ENCODE data around the gene KLRC1.
"Not testable (repeated sequence)": the region's sequence is repeated elsewhere in the genome, so short reads cannot be mapped to it uniquely, and the experiment has no call there.

Gene KLRC1

DNA sequence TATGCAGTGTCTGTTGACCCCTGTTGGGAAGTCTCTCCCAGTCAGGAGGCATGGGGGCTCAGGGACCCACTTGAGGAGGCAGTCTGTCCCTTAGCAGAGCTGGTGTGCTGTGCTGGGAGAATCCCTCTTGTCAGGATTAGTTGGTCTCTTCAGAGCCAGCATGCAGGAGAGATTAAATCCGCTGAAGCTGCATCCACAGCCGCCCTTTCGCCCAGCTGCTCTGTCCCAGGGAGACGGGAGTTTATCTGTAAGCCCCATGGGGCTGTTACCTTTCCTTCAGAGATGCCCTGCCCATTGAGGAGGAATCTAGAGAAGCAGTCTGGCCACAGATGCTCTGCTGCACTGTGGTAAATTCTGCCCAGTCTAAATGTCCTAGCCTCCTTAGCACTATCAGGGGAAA is 13.1 kb upstream of the KLRC1 start:
- TF ChIP-seq, protein P1, sequence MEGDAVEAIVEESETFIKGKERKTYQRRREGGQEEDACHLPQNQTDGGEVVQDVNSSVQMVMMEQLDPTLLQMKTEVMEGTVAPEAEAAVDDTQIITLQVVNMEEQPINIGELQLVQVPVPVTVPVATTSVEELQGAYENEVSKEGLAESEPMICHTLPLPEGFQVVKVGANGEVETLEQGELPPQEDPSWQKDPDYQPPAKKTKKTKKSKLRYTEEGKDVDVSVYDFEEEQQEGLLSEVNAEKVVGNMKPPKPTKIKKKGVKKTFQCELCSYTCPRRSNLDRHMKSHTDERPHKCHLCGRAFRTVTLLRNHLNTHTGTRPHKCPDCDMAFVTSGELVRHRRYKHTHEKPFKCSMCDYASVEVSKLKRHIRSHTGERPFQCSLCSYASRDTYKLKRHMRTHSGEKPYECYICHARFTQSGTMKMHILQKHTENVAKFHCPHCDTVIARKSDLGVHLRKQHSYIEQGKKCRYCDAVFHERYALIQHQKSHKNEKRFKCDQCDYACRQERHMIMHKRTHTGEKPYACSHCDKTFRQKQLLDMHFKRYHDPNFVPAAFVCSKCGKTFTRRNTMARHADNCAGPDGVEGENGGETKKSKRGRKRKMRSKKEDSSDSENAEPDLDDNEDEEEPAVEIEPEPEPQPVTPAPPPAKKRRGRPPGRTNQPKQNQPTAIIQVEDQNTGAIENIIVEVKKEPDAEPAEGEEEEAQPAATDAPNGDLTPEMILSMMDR (conservative IDR thresholded peaks at IDR 0.05; ENCODE audit: low read depth, low read length): no peak
- DNase-seq (ENCODE audit: low read depth): no peak
- H3K4me3 ChIP-seq (ENCODE audit: low read depth, low read length): no peak overlapping the region

DNA sequence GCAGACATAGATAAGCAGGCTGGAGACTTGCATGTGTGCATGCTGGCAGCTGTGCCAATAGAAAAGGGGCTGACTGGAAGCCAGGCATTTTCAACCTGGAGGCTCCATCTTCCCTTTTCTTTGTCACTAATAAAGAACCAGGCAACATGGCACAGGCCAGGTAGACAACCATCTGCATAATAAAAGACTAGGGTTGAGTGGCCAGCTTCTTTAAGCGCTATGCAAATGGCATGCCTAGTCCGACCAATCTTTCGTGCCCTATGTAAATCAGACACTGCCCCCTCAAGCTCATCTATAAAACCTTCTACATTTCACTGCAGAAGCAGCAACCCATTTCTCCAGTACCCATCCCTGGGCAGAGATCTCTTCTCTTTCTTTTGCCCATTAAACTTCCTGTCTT is 4.6 kb upstream of the KLRC1 start:
- H3K4me3 ChIP-seq (ENCODE audit: low read depth, low read length): no peak overlapping the region
- TF ChIP-seq, protein P1 (conservative IDR thresholded peaks at IDR 0.05; ENCODE audit: low read depth, low read length): no peak
- DNase-seq (ENCODE audit: low read depth): no peak

DNA sequence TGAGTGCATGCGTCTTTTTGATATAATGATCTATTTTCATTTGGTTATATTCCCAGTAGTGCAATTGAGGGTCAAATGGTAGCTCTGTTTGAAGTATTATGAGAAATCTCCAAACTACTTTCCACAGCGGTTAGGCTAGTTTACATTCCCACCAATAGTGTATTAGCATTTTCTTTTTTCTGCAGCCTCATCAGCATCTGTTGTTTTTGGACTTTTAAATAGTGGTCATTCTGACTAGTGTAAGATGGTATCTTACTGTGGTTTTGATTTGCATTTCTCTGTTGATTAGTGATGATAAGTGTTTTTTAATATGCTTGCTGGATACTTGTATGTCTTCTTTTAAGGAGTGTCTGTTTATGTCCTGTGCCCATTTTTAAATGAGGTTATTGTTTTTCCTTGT is 3.7 kb upstream of the KLRC1 start:
- TF ChIP-seq, protein P1 (conservative IDR thresholded peaks at IDR 0.05; ENCODE audit: low read depth, low read length): no peak
- no peak overlapping the region for H3K4me3 ChIP-seq (ENCODE audit: low read depth, low read length)
- no peak for DNase-seq (ENCODE audit: low read depth)

DNA sequence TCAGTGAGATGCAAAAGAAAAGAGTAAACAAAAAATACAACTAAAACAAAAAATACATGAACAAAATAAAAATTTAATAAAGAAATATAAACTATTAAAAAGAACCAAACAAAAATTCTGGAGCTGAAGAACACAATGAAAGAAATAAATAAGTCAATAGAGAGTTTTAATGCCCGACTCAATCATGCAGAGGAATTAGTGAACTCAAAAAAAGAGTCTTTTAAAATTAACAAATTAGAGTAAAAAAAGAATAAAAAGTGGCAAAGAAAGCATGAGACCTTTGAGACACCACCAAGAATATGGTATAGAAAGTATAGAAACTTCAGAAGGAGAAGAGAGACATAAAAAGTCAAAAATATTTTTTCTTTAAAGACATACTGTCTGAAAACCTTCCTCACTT is 2.6 kb upstream of the KLRC1 start:
- TF ChIP-seq, protein P1 (conservative IDR thresholded peaks at IDR 0.05; ENCODE audit: low read depth, low read length): no peak
- no peak overlapping the region for H3K4me3 ChIP-seq (ENCODE audit: low read depth, low read length)
- no peak for DNase-seq (ENCODE audit: low read depth)

DNA sequence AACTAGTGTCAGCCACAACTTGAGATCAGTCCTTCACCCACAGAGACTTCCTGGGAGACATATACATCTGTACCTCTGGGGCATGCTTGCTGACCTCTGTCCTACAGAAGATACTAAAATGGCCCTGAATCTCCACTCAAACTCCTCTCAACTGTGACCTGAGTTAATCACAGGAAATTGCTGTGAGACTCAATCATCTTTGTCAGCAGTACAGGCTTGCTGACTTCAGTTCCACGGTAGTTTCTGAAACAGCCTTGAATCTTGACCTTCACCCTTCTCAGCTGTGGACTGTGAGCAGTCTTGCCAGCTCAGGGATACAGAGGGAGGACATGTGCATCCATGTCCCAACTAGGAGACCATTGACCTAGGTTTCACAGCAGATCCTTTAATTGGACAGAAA is 1.4 kb upstream of the KLRC1 start:
- DNase-seq (ENCODE audit: low read depth): peak; percentile 32
- TF ChIP-seq, protein P1 (conservative IDR thresholded peaks at IDR 0.05; ENCODE audit: low read depth, low read length): no peak

DNA sequence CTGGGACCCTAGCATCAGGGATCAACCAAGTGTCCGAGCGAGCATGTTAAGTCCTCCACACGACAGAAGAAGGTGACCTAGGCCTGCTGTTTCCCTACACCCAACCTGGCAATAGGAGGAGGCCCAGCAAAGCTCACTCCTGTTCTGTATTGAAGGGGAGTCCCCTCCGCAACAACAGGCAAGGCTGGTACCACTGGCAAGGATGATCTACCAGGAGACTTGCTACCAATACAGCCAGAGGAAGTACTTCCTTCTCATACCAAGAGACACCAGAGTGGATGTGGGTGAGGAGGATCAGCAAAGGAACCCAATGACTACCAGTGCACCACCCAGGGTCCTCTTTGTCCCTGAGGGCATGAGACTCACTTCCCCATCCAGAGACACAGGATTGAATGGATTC is 4.9 kb downstream of the KLRC1 start:
- TF ChIP-seq, protein P1 (conservative IDR thresholded peaks at IDR 0.05; ENCODE audit: low read depth, low read length): no peak
- no peak overlapping the region for H3K4me3 ChIP-seq (ENCODE audit: low read depth, low read length)
- DNase-seq (ENCODE audit: low read depth): no peak

More for the DNA sequence above, 1.4 kb upstream of the KLRC1 start:
- H3K4me3 ChIP-seq (ENCODE audit: low read depth, low read length): no peak overlapping the region

DNA sequence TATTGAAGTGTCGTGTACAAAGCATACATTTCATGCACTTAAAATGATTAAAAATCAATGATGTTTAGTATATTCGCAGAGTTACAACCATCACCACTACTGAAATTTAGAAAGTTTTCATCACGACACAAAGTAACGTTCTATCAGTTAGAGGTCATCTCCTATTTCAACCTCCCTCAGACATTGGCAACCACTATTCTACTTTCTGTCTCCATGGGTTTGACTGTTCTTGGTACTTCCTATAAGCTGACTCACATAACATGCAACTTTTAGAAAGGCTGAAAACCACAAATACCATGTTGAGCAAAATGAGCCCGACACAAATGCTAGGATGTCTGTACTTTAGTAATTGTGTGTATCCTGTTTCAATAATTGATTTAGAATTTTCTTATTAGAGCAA is 7.1 kb downstream of the KLRC1 start:
- peak; percentile 67 for DNase-seq (ENCODE audit: low read depth)
- H3K4me3 ChIP-seq (ENCODE audit: low read depth, low read length): not testable (repeated sequence)

DNA sequence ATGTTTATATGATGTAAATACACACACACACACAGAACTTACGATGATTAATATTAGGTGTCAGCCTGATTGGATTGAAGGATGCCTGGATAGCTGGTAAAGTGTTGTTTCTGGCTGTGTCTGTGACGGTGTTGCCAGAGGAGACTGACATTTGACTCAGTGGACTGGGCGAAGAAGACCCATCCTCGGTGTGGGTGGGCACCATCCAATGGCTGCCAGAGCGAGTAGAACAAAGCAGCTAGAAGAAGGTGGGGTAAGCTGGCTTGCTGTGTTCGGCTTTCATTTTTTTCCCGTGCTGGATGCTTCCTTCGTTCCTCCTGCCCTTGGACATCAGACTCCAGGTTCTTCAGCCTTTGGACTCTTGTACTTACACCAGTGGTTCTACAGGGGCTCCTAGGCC is 12.0 kb downstream of the KLRC1 start:
- not testable (repeated sequence) for H3K4me3 ChIP-seq (ENCODE audit: low read depth, low read length); DNase-seq (ENCODE audit: low read depth)

DNA sequence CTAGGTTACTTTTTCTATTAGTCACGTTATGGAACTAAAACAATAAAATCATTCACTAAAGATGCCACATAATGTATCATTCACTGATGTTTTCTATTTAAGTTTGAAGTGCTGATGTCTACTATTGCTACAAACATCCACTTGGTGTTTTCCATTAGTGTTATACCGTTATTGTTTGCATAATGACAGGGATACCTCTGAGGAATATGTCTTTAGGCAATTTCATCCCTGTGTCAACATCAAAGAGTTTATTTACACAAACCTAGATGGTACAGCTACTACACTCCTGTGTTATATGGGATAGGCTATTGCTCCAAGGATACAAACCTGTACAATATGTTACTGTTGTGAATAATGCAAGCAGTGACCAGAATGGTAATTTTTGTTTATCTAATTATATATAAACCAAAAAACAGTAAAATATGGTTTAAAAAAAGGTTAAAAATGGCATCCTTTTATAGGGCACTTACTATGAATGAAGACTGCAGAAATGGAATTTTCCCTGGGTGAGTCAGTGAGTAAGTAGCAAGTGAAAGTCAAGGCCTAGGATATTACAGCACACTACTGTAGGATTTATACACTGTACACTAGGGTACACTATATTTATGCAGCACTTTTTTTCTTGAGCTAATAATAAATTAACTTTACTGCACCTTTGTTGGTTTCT is 13.4 kb downstream of the KLRC1 start:
- not testable (repeated sequence) for H3K4me3 ChIP-seq (ENCODE audit: low read depth, low read length); DNase-seq (ENCODE audit: low read depth)

DNA sequence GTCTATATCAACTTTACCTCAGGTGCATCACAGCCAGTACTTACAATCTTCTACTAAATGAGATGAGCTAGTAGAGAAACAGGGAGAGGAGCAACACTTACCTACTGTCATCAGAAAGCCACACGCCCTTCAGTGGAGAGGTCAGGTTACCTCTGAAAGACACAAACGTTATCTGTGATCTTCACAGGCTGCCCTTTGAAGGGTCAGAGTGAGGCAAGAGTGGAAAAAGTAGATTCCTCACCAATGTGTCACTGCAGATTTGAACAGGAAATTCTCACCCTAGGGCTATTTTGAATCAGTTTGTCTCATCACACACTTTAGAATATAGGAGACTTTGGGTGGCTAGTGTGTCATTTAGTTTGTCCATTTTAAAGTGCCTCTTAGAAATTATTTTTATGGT is 15.6 kb downstream of the KLRC1 start:
- not testable (repeated sequence) for DNase-seq (ENCODE audit: low read depth); H3K4me3 ChIP-seq (ENCODE audit: low read depth, low read length)

DNA sequence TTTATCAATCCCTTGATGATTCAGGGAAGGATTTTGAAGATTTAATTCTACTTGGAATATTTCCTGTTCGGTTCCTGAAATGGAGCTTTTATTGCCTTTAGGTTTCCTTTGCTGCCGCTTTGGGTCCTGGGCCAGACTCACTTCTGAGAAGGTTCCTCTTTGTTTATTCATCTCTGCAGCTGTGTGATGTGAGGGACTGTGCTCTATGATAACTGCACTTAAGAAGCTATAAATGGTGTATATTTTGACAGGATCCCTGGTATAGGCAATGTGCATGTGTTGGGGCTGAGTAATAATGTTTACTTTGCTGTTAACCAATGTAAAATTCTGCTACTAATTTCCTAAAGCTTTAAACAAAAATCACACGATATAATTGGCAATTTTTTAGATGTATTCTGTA is 17.4 kb downstream of the KLRC1 start, which contains the start of gene KLRC2:
KLRC2 (minus strand) TSS at position 195 of the 400 bp plus-strand sequence; CDS start at position 171, 24 bp downstream.
- peak; percentile 85 for DNase-seq (ENCODE audit: low read depth)
- H3K4me3 ChIP-seq (ENCODE audit: low read depth, low read length): peak within 1 kb of the TSS; percentile 40

DNA sequence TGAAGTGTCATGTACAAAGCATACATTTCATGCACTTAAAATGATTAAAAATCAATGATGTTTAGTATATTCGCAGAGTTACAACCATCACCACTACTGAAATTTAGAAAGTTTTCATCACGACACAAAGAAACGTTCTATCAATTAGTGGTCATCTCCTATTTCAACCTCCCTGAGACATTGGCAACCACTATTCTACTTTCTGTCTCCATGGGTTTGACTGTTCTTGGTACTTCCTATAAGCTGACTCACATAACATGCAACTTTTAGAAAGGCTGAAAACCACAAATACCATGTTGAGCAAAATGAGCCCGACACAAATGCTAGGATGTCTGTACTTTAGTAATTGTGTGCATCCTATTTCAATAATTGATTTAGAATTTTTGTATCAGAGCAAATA is 22.6 kb downstream of the KLRC1 start:
- DNase-seq (ENCODE audit: low read depth): peak; percentile 35
- H3K4me3 ChIP-seq (ENCODE audit: low read depth, low read length): not testable (repeated sequence)
